Measurements from ENCODE around the gene PER1. TPM values are rescaled to one million over a fixed set of nuclear protein-coding genes. Genes with fewer than 3 reads are reported as not detected.

PER1 gene
- total RNA-seq, 1 donor from 2014 or later = 30.0 TPM

DNA sequence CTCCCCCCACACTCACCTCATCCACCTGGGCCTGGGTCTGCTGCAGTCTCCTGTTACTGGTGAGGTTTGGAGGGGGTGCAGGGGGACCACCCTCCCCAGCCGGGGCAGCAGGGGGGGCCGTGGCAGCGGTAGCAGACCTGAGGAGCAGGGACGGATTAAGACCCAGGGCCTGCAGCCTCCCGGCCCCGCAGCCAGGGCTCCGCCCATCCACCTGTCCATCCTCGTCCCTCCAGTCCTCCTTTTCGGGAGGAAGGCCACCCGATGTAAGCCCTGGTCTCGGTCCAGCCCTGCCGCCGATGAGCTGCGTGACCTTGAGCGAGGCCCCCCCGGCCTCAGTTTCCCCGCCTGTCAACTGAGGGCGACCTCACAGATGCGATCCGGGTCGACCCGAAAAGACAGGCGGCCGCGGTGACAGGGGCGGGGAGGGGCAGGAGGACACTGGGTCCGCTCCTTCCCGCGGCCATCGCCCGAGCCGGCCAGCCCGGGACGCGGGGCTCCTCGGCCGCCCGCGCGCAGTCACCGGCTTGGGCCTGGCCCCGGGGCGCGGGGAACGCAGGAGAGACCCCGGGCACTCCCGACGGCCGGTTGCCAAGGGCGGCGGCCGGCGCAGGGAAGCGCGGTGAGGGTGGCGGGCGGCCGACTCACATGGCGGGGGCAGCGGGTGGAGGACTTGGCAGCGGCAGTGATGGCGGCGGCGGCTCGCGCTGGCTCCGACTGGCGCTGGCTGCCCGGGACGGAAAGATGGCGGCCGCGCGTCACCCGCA, 10.2 kb upstream of the PER1 start, which contains the start of gene VAMP2:
TSS of gene VAMP2 (minus strand) at position 716 of the 764 bp plus-strand sequence. CDS start at position 647, 69 bp downstream.
- Mint-ChIP-seq H3K4me1 (ENCODE audit: unreplicated experiment) (peaks cover 41% of the 10 kb centered on the region), H3K27ac (ENCODE audit: unreplicated experiment) (peak within 1 kb of the TSS; percentile 82), H3K27me3 (ENCODE audit: unreplicated experiment) (peaks cover 13% of the 10 kb centered on the region), H3K36me3 (ENCODE audit: low read depth, unreplicated experiment) (peaks cover 14% of the 10 kb centered on the region), H3K4me3 (ENCODE audit: unreplicated experiment) (peak within 1 kb of the TSS; percentile 94), H3K9me3 (ENCODE audit: unreplicated experiment) (no peaks in the 10 kb centered on the region)
- DNase-seq (ENCODE audit: low spot score) = peak; percentile 84
- TF ChIP-seq, protein P1, sequence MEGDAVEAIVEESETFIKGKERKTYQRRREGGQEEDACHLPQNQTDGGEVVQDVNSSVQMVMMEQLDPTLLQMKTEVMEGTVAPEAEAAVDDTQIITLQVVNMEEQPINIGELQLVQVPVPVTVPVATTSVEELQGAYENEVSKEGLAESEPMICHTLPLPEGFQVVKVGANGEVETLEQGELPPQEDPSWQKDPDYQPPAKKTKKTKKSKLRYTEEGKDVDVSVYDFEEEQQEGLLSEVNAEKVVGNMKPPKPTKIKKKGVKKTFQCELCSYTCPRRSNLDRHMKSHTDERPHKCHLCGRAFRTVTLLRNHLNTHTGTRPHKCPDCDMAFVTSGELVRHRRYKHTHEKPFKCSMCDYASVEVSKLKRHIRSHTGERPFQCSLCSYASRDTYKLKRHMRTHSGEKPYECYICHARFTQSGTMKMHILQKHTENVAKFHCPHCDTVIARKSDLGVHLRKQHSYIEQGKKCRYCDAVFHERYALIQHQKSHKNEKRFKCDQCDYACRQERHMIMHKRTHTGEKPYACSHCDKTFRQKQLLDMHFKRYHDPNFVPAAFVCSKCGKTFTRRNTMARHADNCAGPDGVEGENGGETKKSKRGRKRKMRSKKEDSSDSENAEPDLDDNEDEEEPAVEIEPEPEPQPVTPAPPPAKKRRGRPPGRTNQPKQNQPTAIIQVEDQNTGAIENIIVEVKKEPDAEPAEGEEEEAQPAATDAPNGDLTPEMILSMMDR (IDR thresholded peaks at IDR 0.05; ENCODE audit: unreplicated experiment) = no peak

DNA sequence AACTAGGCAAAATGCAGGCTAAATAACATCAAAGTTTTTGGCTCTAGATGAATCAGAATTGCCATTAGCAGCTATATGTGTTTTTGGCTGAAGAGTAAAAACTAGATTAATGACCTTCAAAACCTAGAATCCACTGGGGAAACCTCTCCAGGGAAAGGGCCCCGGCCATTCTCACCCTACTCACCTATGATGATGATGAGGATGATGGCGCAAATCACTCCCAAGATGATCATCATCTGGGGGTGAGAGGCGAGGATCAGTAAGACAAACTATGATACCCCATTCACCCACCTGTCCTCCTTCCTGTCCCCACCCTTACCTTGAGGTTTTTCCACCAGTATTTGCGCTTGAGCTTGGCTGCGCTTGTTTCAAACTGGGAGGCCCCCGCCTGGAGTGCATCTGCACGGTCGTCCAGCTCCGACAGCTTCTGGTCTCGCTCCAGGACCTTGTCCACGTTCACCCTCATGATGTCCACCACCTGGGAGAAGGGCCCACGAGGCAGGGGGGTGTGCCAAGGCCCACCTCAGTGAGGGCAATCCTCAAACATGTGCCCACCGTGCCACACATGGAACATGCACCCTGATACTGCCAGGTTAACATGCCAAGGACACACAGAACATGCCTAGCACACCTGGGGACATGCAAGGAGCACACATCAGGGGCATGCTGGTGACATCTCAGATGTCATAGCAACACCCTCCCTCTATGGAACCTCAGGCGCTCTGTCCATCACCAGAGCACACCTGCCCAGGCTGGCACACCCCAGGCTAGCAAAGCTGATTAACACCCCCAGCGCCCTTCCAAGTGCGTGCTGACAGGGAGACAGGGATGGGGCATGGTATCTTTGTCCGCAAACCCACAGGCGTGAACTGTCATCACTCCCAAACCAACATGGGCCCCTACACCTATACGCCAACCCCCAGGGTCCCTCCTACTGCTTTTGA, 9.4 kb upstream of the PER1 start:
- Mint-ChIP-seq H3K36me3 (ENCODE audit: low read depth, unreplicated experiment) (peaks cover 14% of the 10 kb centered on the region), H3K27ac (ENCODE audit: unreplicated experiment) (peak overlapping the region; percentile 67), H3K9me3 (ENCODE audit: unreplicated experiment) (no peaks in the 10 kb centered on the region), H3K27me3 (ENCODE audit: unreplicated experiment) (peaks cover 13% of the 10 kb centered on the region), H3K4me3 (ENCODE audit: unreplicated experiment) (peak overlapping the region; percentile 91), H3K4me1 (ENCODE audit: unreplicated experiment) (peaks cover 41% of the 10 kb centered on the region)
- DNase-seq (ENCODE audit: low spot score) = no peak
- TF ChIP-seq, protein P1 (IDR thresholded peaks at IDR 0.05; ENCODE audit: unreplicated experiment) = no peak

DNA sequence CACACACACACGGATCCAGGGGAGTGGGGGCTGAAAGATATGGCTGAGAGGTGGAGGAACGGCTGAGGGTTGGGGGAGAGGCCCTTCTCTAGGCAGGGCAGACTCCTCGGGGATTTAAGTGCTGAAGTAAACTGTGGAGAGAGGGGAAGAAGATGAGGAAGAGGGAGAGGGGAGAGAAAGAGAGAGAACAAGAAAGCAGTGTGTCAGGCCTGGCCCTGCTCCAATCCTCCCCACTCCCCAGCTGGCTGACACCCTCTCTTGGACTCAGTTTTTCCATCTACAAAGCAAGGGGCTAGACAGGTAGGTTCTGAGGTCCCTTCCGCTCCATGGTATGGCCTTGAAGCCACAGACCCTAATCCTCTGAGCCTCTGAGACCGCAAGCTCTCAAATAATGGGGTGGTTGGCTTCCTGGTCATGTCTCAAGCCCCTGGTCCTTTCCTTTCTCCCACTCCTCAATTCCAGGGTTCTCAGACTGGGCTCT, 8.6 kb upstream of the PER1 start:
- Mint-ChIP-seq H3K4me1 (ENCODE audit: unreplicated experiment) (peaks cover 41% of the 10 kb centered on the region), H3K27ac (ENCODE audit: unreplicated experiment) (peak overlapping the region; percentile 87), H3K9me3 (ENCODE audit: unreplicated experiment) (no peaks in the 10 kb centered on the region), H3K4me3 (ENCODE audit: unreplicated experiment) (peak overlapping the region; percentile 91), H3K27me3 (ENCODE audit: unreplicated experiment) (peaks cover 11% of the 10 kb centered on the region), H3K36me3 (ENCODE audit: low read depth, unreplicated experiment) (peaks cover 14% of the 10 kb centered on the region)
- no peak for DNase-seq (ENCODE audit: low spot score)
- TF ChIP-seq, protein P1 (IDR thresholded peaks at IDR 0.05; ENCODE audit: unreplicated experiment) = no peak

DNA sequence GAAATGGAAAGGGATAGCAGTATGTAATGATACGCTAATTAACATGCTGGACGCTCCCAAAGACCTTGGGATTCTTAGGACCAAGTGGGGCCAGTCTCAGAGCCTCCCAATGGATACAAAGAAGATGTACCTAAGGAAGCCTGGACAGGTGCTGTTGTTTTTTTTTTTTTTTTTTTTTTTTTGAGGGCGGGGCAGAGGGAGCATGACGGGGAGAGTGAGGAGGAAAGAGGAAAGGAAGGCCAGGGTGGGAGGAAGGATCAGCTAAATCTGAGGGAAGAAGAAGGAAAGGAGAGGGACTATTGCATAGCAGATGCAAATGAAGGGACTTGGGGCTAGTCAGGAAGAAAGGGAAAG, 8.0 kb upstream of the PER1 start:
- peak overlapping the region; percentile 87 for H3K27ac Mint-ChIP-seq (ENCODE audit: unreplicated experiment)
- TF ChIP-seq, protein P1 (IDR thresholded peaks at IDR 0.05; ENCODE audit: unreplicated experiment) = no peak
- H3K4me3 Mint-ChIP-seq (ENCODE audit: unreplicated experiment) = peak overlapping the region; percentile 91
- H3K27me3 Mint-ChIP-seq (ENCODE audit: unreplicated experiment) = peaks cover 11% of the 10 kb centered on the region
- DNase-seq (ENCODE audit: low spot score) = no peak
- H3K4me1 Mint-ChIP-seq (ENCODE audit: unreplicated experiment) = peaks cover 41% of the 10 kb centered on the region
- peaks cover 14% of the 10 kb centered on the region for H3K36me3 Mint-ChIP-seq (ENCODE audit: low read depth, unreplicated experiment)
- H3K9me3 Mint-ChIP-seq (ENCODE audit: unreplicated experiment) = no peaks in the 10 kb centered on the region
